Sigmoid colon (tissue), 4 donors: Measurements from ENCODE around the gene CDH23.

Experiments
- EP300 ChIP-seq, 4 donors: sonication (generic); formaldehyde crosslinking; IDR thresholded peaks; one replicate each; pipeline ENCODE4 v1.6.1; 2017; ENCODE audit warnings: antibody characterized with exemption in 4 of 4
- POLR2A ChIP-seq, 2 donors: fragments of 450-650 bp; IDR thresholded peaks; one replicate each; pipeline ENCODE4 v1.6.1; 2016; ENCODE audit warnings: antibody characterized with exemption in 2 of 2, mild to moderate bottlenecking in 2 of 2, moderate library complexity in 2 of 2
- POLR2AphosphoS5 ChIP-seq, 4 donors: sonication (generic); formaldehyde crosslinking; IDR thresholded peaks; one replicate each; pipeline ENCODE4 v1.6.1; 2017; ENCODE audit warnings: antibody characterized with exemption in 4 of 4
- TF ChIP-seq, protein P1 (sequence below), 4 experiments: fragments of 450-650 bp in 3 of 4; fragments of 200-600 bp in 1 of 4; IDR thresholded peaks; one replicate each; pipeline ENCODE4 v1.5.1; 2016 to 2019; ENCODE audit warnings: antibody characterized with exemption in 4 of 4, mild to moderate bottlenecking in 3 of 4, moderate library complexity in 2 of 4

DNA sequence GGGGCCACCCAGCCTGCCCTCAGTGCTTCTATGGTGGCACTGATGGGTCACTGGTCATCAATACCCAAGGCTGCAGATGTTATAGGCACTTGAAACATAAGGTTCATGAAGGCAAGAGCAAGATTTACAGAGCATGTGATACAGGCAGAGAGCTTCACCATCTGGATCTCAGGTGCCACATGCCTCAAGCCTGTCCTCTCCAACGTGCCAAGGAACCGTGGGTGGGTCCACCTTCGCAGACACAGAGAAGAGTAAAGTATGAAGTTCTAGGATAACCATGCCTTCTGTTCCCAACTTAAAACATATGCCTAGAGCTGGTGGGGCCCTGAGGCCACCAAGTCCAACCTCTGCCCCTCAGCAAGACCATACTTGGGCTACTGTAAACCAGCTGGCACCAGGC, 26.7 kb upstream of the CDH23 start:
- TF ChIP-seq, protein P1, sequence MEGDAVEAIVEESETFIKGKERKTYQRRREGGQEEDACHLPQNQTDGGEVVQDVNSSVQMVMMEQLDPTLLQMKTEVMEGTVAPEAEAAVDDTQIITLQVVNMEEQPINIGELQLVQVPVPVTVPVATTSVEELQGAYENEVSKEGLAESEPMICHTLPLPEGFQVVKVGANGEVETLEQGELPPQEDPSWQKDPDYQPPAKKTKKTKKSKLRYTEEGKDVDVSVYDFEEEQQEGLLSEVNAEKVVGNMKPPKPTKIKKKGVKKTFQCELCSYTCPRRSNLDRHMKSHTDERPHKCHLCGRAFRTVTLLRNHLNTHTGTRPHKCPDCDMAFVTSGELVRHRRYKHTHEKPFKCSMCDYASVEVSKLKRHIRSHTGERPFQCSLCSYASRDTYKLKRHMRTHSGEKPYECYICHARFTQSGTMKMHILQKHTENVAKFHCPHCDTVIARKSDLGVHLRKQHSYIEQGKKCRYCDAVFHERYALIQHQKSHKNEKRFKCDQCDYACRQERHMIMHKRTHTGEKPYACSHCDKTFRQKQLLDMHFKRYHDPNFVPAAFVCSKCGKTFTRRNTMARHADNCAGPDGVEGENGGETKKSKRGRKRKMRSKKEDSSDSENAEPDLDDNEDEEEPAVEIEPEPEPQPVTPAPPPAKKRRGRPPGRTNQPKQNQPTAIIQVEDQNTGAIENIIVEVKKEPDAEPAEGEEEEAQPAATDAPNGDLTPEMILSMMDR (IDR thresholded peaks at IDR 0.05) = no peak
- no peak for TF ChIP-seq POLR2A (IDR thresholded peaks at IDR 0.05)
- TF ChIP-seq EP300 (IDR thresholded peaks at IDR 0.05) = no peak
- no peak for TF ChIP-seq POLR2AphosphoS5 (IDR thresholded peaks at IDR 0.05)
